Heart left ventricle (tissue), 13 donors: Measurements from ENCODE around the gene HOMEZ.

Experiments
- POLR2A ChIP-seq, 2 donors: fragments of 450-650 bp; IDR thresholded peaks; one replicate each; pipeline ENCODE4 v1.6.1; 2017; ENCODE audit warnings: antibody characterized with exemption in 2 of 2, mild to moderate bottlenecking in 2 of 2, moderate library complexity in 2 of 2
- TF ChIP-seq, protein P1 (sequence below), 12 donors: fragments of 200-600 bp; sonication (generic) in 4 of 12; IDR thresholded peaks; one replicate each; pipeline versions ENCODE4 v1.5.0 to v1.8.0; 2018 to 2022; ENCODE audit warnings: antibody characterized with exemption in 12 of 12, mild to moderate bottlenecking in 5 of 12
- donor health status: ischemic (EF 13 %, LVEDD 7.1; RV severe dilation, severe dysfunction).
- donor health status: DM: no; HTN: yes; CAD: no.
- donor health status: DM: no; HTN: no; CAD: no.
- donor health status: ischemic (EF 25% LVEDD 6.9; RV normal size, moderate dysfunction).
- donor health status: ischemic (EF 25% LVEDD 5.7; RV mildly dilated, moderate dysfunction).
- donor health status: ischemic (EF 35%, LVEDD 5.7; RV mildly dilated, moderate dysfunction).
- donor health status: nonischemic (EF 11% LVEDD 7.7; RV severe dilation, severe dysfunction).
- donor health status: DM: yes; HTN: yes; CAD: no.
- donor health status: PGD.
- donor health status: ischemic (EF 29% LVEDD 5.4; RV normal size, mild dysfunction).
- donor health status: nonischemic (EF 23%, LVEDD 6.1; RV moderate dilation, normal function).

- TF ChIP-seq, protein P1, sequence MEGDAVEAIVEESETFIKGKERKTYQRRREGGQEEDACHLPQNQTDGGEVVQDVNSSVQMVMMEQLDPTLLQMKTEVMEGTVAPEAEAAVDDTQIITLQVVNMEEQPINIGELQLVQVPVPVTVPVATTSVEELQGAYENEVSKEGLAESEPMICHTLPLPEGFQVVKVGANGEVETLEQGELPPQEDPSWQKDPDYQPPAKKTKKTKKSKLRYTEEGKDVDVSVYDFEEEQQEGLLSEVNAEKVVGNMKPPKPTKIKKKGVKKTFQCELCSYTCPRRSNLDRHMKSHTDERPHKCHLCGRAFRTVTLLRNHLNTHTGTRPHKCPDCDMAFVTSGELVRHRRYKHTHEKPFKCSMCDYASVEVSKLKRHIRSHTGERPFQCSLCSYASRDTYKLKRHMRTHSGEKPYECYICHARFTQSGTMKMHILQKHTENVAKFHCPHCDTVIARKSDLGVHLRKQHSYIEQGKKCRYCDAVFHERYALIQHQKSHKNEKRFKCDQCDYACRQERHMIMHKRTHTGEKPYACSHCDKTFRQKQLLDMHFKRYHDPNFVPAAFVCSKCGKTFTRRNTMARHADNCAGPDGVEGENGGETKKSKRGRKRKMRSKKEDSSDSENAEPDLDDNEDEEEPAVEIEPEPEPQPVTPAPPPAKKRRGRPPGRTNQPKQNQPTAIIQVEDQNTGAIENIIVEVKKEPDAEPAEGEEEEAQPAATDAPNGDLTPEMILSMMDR (IDR thresholded peaks at IDR 0.05), result no peak
- no peak for TF ChIP-seq POLR2A (IDR thresholded peaks at IDR 0.05)
Measured at GRCh38 chr14:23237772-23238594, 47.9 kb downstream of the HOMEZ start, which contains the start of gene RNF212B.
